Stimulated activated CD4-positive, alpha-beta T cell treated with anti-CD3 and anti-CD28 coated beads, Interleukin-4, amount 100 ng/mL, for 4 hours (primary cell): Measurements from ENCODE around the gene PRSS33.

Source experiments
- DNase-seq, 2 experiments: peaks; one replicate each; pipeline ENCODE4 v3.0.0-alpha.2; 2020

PRSS33 gene

DNA sequence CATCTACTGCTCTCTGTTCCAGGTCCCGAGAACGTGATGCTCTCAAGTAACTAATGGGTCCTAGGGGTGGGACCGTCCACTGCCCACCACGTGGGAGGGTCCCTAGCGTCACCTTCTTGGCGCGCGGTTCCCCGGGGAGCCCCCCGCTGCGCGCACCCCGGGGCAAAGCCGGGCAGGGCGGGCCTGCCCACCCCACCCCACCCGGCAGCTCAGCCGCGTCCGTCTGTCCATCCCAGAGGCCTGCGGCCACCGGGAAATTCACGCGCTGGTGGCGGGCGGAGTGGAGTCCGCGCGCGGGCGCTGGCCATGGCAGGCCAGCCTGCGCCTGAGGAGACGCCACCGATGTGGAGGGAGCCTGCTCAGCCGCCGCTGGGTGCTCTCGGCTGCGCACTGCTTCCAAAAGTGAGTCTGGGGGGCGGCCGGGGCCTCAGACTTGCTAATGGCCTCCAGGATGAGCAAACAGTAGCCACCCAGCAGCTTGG, 11.4 kb upstream of the PRSS33 start:
- no peak for DNase-seq

DNA sequence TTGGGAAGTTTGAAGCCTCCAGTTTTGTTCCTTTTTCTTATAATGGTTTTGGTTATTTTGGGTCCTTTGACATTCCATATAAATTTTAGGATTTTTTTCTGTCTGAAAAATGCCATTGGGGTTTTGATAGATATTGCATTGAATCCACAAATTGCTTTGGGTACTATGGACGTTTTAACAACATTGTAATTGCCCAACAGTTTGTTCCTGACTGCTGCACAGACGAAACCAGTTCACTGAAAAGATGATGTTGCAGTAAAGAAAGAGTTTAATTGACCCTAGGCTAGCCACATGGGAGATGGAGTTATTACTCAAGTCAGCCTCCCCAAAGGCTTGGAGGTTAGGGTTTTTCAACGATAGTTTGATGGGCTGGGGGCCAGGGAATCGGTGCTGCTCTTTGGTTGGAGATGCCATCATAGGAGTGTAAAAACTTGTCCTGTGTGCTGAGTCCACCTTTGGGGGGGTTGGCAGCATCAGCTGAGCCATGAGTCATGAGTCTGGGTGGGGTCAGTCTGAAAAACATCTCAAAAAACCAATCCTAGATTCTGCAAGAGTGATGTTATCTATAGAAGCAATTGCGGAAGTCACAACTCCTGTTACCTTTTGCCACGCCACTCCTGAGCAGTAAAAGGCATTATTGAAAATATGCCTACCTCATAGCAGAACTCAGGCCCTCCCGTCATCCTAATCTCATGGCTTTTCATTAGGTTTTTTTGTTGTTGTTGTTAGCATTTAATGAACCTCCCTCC, 8.2 kb upstream of the PRSS33 start:
- no peak for DNase-seq

DNA sequence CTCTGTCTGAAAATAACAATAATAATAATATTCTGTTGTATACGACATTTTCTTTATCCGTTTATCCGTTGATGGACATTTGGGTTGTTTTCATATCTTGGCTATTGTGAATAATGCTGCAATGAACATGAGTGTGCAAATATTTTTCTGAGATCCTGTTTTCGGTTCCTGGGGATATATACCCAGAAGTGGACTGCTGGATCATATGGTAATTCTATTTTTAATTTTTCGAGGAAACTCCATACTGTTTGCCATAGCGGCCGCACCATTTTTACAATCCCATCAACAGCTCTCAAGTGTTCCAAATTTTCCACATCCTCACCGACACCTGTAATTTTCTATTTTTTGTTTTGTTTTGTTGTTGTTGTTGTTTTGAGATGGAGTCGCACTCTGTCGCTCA, 5.6 kb upstream of the PRSS33 start:
- no peak for DNase-seq

DNA sequence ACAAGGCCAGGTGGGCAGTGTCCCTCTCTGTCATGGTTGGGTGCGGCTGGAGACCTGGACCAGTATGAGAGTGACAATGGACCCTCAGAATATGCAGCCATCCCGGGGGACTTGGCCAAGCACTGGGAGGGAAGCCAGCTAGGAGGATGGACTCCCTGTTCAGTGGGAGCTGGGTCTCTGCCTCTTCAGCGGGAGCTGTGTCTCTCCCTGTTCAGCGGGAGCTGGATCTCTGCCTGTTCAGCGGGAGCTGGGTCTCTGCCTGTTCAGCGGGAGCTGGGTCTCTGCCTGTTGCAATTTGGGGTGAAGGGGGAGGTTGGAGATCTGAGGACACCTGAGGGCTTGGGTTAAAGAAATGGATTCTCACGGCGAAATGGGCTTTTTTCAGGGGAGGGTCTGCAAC, 3.8 kb upstream of the PRSS33 start:
- DNase-seq, result no peak

DNA sequence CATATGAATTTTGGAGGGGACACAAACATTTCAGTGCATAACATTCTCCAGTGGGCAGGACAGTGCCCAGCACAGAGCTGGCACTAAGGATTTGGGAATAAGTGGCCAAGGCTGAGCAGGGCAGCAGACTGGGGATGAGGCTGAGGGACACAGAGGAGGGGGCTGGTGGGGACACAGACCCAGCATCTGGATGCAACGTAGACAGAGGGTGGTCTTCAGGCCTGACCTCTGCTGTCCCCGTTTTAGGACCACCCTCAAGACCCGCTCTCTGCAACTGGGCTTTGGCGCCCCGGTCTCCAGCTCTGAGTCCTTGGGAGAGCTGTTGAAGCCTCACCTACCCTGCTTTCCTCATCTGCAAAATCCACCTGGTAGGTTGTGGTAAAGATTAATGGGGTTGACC, 3.3 kb upstream of the PRSS33 start:
- no peak for DNase-seq

DNA sequence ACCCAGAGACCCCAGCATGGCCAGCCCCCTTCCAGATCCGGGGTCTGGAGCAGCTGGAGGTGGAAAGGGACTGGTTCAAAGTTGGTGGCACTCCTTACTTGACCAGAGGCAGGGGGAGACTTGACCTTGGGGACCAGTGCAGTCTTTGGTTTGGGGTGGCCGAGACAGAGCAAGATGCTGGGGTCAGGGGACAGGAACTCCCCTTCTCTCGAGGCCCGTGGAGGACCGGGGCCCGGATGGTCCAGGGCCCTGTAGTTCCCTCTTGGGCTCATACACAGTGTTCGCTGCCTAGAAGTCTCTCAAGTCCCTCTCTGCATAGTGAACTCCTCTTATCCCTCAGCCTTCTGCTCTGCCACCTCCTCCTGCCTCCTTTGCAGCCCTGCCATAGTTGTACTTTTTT, 601 bp upstream of the PRSS33 start:
- DNase-seq, result no peak

DNA sequence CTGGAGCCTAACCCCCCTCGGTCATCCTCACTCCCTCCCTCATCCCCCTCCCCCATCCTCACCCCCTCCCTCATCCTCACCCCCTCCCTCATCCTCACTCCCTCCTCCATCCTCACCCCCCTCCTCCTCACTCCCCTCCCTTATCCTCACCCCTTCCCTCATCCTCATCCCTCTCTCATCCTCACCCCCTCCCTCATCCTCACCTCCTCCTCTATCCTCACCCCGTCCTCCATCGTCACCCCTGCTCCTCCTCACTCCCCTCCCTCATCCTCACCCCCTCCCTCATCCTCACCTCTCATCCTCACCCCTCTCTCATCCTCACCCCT, 571 bp downstream of the PRSS33 start:
- DNase-seq, result no peak

DNA sequence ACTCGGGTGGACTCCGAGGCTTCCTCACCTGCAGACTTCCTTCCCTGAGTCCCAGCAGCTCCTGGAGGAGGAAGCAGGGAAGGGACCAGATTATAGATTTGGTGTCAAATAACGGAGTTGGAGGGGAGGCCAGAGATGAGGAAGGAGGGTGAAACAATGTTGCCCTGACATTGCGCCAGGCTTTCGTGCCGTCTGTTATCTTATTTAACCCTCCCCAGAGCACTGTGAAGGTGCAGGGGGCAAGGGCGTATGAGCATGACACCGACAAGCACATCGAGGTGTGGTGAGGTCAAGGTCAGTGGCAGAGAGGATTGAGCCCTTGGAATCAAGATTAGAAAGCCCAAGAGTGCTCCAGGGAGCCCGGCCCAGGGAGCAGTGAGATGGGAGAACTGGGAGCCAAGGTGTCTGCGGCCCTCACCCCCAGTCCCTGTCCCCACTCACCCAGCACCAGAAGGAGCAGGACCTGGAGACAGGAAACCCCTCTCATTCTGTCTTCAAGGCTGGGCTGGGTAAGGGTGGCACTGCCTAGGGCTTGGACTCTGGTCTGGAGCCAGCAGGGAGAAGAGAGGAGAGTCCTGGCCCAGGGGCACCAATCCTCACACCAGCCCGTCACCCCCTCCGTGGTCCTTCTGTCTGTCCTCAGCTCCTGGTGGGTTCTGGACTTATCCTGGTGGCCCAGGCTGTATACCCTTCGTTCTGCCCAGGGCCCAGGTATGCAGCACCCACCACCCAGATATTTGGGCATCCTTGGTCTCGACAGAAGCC, 1.1 kb downstream of the PRSS33 start:
- no peak for DNase-seq

DNA sequence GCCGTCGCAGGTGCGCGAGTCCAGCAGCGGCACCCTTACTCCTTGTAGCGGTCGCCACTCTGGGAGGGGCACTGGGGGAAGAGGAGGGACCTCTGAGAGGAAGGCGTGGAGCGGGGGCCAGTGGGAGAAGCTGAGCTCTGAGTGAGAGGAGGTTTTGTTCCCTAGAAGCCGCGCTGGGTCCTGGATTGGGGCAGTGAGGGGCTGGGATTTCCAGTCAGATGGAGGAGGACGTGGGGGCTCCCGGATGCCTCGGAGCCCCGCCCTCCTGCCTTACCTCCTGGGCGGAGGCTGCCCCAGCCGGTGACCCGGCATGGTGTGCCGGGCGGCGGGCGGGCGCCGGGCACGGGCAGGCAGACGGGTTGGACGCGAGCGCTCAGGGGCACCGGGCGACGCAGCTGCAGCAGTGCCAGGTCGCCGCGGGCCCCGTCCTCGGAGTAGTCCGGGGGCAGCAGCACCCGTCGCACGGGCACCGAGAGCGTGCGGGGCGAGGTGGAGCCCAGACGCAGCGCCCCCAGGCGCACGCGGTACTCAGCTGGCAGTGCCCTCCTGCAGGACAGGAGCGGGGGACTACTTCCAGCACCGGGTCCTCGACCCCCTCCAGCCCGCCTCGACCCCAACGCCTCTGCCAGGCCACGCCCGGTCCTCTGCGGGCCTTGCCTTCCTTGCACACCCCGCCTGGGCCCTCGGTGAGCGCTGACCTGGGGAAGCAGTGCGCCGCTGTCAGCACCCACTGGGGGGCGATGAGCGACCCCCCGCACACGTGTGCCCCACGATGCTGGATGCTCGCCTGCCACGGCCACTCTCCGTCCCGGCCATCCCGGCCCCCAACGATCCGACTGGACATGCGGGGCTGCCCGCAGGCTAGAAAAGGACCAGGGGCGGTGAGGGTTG, 2.0 kb downstream of the PRSS33 start:
- DNase-seq, result peak; percentile 38 to 44

DNA sequence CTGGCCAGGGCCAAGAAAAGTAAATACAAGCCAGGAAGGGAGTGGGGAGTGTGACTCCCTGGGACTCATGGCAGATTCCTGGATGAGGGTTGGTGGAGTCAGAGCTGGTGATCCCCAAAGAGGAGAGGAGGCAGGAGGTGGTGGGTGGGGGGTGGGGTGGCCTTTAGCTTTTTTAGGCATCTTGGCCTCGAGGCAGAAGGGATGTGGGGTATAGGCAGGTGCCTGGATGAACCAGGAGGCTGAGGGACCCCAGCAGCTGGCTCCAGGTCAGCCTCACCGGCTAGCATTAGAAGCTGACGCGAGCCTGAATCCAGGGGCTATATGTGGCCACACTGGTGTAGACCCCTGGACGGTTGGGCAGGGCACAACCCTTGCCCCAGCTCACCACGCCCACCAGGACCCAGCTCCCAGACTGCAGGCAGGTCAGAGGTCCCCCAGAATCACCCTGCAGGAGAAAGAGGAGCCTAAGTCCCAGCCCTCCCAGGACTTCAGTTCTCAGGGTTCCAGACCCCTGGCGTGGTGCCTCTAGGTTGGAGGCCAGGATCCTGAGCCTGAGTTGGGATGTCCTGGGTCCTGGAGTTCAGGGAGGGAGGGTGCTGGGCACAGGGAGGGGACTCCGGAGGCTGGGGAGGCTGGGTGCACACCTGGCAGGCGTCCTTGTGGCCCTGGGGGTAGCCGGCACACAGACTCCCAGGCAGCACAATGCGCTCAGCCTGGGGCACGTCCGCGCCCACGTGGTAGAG, 2.8 kb downstream of the PRSS33 start:
- DNase-seq, result no peak

DNA sequence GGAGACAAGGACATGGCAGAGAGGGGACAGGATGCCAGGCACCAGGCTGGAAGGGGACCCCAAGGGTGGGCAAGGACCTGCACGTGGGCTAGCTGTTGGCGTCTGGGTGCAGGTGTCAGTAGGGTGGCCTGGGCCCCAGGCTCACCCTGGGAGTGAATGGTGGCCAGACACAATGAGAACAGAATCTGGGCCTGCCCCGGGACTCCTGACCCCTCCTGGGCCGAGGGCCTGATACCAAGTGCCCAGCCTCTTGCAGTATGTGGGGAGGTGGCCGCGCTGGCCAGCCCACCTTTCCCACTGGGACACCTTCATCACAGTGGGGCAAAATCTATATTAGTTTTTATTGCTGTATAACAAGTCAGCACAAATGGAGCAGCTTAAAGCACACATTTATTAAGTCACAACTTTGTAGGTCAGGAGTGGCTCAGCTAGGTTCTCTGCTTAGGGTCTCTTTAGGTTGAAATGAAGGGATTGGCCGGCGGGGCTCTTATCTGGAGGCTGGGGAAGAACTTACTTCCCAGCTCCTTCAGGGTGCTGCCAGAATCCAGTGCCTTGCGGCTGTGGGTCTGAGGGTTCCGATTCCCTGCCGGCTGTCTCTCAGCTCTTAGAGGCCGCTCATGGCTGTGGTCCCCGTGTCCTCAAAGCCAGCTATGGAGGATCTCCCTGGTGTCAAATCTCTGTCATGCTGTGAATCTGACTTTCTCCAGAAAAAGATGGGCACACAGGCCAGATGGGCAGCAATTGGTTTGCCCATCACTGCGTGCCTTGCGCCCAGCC, 3.6 kb downstream of the PRSS33 start:
- DNase-seq, result no peak

DNA sequence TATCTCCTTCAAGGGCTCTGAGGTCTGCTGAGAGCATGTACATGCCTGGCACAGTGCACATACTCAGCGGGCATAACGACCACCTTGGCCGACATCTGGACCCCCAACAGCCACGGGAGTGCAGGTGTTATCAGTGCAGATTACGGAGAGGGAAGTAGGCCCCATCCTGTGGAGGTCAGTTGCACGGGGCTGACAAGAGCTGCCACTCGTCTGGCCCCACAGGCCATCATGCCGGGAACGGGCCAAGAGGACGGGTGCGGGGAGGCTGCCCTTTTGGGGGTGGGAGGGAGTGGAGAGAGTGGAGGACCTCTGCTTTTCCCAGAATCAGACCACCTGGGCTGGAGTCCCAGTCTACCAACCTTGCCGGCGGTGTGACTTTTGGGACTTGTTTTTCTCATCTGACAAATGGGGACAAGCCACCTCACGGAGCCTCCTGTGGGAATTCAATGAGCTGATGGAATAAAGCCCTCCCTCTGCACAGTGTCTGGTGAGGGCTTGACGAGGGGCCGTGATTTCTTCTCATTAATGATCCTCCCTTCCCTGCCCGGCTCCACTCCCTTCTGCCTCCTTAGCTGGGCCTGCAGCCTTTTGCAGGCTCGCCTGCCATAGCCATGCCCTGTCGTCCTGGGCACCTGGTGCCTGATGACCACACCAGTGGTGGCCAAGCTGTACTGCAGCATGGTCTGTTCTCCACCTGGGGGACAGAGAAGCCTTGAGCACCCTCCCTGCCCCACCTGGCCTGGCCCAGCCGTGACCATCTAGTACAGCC, 4.6 kb downstream of the PRSS33 start:
- DNase-seq, result no peak

DNA sequence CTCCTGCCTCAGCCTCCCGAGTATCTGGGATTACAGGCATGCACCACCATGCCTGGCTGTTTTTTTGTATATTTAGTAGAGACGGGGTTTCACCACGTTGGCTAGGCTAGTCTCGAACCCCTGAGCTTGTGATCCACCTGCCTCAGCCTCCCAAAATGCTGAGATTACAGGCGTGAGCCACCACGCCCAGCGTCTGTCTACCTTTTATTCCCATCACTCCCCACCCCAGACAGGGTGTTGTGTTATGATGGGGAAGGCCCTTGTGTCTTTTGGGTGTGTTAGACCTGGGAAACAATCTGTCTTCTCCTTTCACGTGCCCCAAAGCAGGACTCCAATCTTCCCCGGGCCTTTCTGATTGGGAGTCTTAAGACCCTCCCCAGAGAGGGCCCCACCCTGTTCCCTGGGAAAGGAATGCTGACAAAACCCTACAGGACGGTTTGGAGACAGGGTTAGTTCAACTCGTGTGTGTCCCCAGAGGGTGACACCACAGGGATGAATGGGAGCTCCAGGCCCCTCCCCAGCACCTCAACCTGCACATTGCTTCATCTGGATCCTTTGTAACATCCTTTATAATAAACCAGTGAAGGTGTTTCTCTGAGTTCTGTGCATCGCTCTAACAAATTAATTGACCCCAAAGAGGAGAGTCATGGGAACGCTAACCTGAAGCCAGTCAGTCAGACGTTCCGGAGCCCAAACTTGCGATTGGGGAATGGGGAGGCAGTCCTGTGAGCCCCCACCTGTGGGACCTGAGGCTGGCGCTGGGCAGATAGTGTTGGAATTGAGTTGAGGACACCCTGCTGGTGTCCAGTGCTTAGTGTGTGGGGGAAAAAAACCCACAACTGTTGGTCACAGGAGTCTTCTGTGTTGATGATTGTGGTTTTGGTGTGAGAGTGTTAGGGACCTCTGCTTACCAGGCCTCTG, 7.1 kb downstream of the PRSS33 start:
- DNase-seq, result no peak

DNA sequence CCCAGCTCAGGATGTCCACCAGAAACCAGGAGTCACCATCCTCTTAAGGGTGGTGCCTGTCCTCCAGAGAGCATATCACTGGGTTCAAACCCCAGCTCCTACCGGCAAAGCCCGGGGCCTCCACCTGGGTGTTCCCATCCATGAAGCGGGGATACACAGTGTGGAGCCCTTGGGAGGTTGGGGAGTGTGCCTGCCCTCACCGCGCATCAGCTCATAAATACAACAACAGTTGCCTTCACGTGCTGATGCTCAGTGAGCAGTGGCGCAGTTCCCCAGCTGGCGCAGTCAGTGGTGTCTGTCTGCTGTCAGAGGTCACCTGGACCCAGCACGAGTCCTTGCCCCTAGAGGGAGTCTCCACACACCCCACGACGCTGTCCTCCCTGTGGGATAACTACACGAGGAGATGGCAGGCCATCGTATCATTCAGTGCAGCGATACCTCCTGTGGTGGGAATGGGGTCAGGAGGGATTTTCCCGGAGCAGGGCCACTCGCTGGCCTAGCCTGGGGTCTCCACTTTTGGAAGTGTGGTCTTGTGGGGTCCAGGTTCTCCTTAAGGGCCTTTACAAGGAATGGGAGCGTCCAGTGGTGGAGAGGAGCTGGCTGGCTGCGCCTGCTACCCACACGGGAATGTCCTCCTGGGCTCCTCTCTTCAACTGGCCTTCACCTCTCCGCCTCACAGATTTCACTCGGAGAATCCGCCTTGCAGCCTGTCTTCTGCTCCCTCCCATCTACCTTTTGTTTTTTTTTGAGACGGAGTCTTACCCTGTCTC, 8.0 kb downstream of the PRSS33 start:
- DNase-seq, result no peak

DNA sequence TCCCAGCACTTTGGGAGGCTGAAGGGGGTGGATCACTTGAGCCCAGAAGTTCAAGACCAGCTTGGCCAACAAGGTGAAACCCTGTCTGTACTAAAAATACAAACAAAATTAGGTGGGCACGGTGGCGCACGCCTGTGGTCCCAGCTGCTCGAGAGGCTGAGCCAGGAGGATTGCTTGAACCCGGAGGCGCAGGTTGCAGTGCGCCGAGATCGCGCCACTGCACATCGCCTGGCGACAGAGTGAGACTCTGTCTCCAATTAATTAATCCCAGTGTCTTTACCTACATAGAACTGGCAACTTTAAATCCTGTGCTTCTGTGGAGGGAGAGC, 8.8 kb downstream of the PRSS33 start:
- DNase-seq, result no peak

DNA sequence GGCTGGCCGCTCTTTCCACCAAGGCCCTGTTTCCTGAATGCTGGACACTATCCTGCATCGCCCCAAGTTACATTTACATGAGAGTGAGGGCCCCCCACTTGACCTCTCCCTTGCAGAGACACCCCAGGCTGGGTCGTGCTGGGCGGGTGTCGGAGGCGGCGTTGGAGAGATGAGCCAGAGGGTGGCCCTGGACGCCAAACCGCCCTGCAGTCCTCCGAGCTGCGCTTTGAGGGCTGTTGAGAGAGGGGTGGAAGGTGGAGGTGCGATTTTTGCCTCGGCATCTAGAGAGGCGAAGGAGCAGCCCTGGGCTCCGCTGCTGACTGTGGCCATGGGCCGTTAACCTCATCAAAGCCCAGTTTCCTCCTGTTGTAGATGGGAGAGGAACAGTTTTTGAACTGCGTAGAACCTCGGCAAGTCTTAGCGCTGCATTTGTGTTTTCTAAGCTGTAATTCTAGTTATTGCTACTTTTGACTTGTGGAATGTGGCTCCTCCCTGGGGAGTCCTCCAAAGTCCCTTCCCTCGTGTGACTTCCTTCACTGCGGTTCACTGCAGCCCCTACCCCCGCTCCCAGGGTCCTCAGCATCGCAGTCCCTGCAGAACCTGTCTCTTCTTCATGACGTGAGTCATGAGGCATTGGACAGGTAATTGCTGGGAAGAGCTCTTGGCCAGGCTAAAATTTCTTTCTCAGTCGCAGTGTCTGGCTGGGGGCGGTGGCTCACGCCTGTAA, 9.3 kb downstream of the PRSS33 start:
- DNase-seq, result peak; percentile 17 to 40

DNA sequence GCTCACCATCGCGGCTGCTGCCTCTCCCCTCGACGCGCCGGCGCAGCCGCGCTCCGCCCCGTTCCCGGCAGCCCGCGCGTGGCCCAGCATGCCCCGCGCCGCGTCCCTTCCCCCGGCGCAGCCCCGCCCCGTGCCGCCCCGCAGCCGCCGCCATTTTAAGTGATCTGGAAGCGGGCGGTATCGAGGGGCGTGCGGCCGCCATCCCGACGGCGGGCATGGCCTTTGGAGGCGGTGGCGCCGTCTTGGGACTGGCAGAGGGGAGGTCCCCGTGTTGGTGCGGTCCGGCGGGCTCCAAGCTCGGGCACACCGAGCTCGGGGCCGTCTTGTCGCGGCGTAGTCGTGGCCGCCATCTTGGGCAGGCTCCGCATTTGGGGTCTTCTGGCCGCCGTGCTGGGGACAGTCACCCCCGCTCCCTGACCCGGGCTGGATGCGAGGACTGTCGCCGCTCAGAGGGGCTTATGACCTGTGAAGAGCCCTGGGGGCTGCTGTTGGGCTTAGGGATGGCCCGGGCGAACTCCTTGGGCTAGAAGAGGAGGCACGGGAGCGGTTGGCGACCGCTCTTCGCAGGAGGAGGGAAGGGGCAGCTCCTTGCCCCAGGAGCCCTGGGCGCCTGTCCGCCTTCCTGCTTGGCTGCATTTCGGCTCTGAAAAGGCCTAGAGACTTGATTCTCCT, 10.0 kb downstream of the PRSS33 start, which contains the start of gene ELOB:
Gene ELOB (minus strand): TSS at position 50 of the 672 bp plus-strand sequence. CDS start 41 bp downstream, at position 9.
- peak; percentile 87 to 90 for DNase-seq
